Liver (tissue), 3 donors: ENCODE measurements around the gene EVA1B.

Experiments
- EGR1 ChIP-seq, 2 donors: IDR thresholded peaks; 2 replicates each; pipeline ENCODE4 v1.6.1; 2016 to 2018; ENCODE audit warnings: antibody characterized with exemption in 2 of 2, low read depth in 2 of 2
- FOXA1 ChIP-seq: IDR thresholded peaks from 2 replicates; pipeline ENCODE4 v1.6.1; 2016; ENCODE audit warnings: antibody characterized with exemption
- GABPA ChIP-seq, 2 donors: IDR thresholded peaks in 1 of 2; conservative IDR thresholded peaks in 1 of 2; 2 replicates each; pipeline ENCODE4 v1.6.1; 2016; ENCODE audit warnings: antibody characterized with exemption in 2 of 2, mild to moderate bottlenecking in 1 of 2, moderate library complexity in 1 of 2
- JUND ChIP-seq, 2 donors: IDR thresholded peaks; 2 replicates each; pipeline ENCODE4 v1.6.1; 2016; ENCODE audit warnings: antibody characterized with exemption in 2 of 2
- NR2F2 ChIP-seq: IDR thresholded peaks from 2 replicates; pipeline ENCODE4 v1.6.1; 2016; ENCODE audit warnings: antibody characterized with exemption
- RAD21 ChIP-seq, 2 donors: IDR thresholded peaks; 2 replicates each; pipeline ENCODE4 v1.6.1; 2016; ENCODE audit warnings: antibody characterized with exemption in 2 of 2, mild to moderate bottlenecking in 2 of 2
- RXRA ChIP-seq, 2 donors: IDR thresholded peaks; 2 replicates each; pipeline ENCODE4 v1.6.1; 2017 to 2018; ENCODE audit warnings: antibody characterized with exemption in 2 of 2, mild to moderate bottlenecking in 1 of 2
- SP1 ChIP-seq: IDR thresholded peaks from 2 replicates; pipeline ENCODE4 v1.6.1; 2018; ENCODE audit warnings: antibody characterized with exemption, mild to moderate bottlenecking
- TAF1 ChIP-seq: conservative IDR thresholded peaks from 2 replicates; pipeline ENCODE4 v1.6.1; 2016; ENCODE audit warnings: antibody characterized with exemption, mild to moderate bottlenecking
- YY1 ChIP-seq: IDR thresholded peaks from 2 replicates; pipeline ENCODE4 v1.6.1; 2016; ENCODE audit warnings: antibody characterized with exemption, mild to moderate bottlenecking
- TF ChIP-seq, protein P1 (sequence below): fragments of 150-350 bp; IDR thresholded peaks from 2 replicates; pipeline ENCODE4 v1.5.1; 2017; ENCODE audit warnings: improper control_type of control experiment, low read depth, low read length; ENCODE audit not compliant: missing input control
- TF ChIP-seq, protein P2 (sequence below): IDR thresholded peaks from 2 replicates; pipeline ENCODE4 v1.6.1; 2016; ENCODE audit warnings: antibody characterized with exemption
- TF ChIP-seq, protein P3 (sequence below): IDR thresholded peaks from 2 replicates; pipeline ENCODE4 v1.6.1; 2016; ENCODE audit warnings: antibody characterized with exemption, mild to moderate bottlenecking
- TF ChIP-seq, protein P4 (sequence below): IDR thresholded peaks from 2 replicates; pipeline ENCODE4 v1.6.1; 2016; ENCODE audit warnings: antibody characterized with exemption
- donor health status: healthy.
- donor health status: healthy.

DNA sequence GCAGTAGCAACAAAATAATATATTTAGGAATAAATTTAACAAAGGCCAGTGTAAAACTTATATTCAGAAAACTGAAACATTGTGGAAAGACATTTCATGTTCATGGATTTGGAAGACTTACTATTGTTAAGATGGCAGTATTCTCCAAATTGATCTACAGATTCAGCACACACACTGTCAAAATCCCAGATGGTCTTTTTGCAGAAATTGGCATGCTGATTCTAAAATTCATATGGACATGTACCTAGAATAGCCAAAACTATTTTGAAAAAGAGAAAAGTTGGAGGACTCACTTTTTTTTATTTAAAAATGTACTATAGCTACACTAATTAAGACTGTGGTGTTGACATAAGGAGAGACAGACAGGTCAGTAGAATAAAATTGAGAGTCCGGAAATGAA is 49.2 kb downstream of the EVA1B start:
- TF ChIP-seq, protein P1, sequence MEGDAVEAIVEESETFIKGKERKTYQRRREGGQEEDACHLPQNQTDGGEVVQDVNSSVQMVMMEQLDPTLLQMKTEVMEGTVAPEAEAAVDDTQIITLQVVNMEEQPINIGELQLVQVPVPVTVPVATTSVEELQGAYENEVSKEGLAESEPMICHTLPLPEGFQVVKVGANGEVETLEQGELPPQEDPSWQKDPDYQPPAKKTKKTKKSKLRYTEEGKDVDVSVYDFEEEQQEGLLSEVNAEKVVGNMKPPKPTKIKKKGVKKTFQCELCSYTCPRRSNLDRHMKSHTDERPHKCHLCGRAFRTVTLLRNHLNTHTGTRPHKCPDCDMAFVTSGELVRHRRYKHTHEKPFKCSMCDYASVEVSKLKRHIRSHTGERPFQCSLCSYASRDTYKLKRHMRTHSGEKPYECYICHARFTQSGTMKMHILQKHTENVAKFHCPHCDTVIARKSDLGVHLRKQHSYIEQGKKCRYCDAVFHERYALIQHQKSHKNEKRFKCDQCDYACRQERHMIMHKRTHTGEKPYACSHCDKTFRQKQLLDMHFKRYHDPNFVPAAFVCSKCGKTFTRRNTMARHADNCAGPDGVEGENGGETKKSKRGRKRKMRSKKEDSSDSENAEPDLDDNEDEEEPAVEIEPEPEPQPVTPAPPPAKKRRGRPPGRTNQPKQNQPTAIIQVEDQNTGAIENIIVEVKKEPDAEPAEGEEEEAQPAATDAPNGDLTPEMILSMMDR = no peak
- TF ChIP-seq SP1 (no peak), FOXA1 (no peak), EGR1 (IDR thresholded peaks at IDR 0.05; ENCODE audit: low read depth in 2 of 2) (no peak), NR2F2 (no peak), JUND (IDR thresholded peaks at IDR 0.05) (no peak), RAD21 (IDR thresholded peaks at IDR 0.05) (no peak), TAF1 (no peak), RXRA (IDR thresholded peaks at IDR 0.05) (no peak), GABPA (IDR thresholded peaks at IDR 0.05 in 1 of 2, conservative IDR thresholded peaks at IDR 0.05 in 1 of 2) (no peak), YY1 (no peak)
- TF ChIP-seq, protein P2, sequence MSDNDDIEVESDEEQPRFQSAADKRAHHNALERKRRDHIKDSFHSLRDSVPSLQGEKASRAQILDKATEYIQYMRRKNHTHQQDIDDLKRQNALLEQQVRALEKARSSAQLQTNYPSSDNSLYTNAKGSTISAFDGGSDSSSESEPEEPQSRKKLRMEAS = no peak
- TF ChIP-seq, protein P3, sequence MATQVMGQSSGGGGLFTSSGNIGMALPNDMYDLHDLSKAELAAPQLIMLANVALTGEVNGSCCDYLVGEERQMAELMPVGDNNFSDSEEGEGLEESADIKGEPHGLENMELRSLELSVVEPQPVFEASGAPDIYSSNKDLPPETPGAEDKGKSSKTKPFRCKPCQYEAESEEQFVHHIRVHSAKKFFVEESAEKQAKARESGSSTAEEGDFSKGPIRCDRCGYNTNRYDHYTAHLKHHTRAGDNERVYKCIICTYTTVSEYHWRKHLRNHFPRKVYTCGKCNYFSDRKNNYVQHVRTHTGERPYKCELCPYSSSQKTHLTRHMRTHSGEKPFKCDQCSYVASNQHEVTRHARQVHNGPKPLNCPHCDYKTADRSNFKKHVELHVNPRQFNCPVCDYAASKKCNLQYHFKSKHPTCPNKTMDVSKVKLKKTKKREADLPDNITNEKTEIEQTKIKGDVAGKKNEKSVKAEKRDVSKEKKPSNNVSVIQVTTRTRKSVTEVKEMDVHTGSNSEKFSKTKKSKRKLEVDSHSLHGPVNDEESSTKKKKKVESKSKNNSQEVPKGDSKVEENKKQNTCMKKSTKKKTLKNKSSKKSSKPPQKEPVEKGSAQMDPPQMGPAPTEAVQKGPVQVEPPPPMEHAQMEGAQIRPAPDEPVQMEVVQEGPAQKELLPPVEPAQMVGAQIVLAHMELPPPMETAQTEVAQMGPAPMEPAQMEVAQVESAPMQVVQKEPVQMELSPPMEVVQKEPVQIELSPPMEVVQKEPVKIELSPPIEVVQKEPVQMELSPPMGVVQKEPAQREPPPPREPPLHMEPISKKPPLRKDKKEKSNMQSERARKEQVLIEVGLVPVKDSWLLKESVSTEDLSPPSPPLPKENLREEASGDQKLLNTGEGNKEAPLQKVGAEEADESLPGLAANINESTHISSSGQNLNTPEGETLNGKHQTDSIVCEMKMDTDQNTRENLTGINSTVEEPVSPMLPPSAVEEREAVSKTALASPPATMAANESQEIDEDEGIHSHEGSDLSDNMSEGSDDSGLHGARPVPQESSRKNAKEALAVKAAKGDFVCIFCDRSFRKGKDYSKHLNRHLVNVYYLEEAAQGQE = no peak
- TF ChIP-seq, protein P4, sequence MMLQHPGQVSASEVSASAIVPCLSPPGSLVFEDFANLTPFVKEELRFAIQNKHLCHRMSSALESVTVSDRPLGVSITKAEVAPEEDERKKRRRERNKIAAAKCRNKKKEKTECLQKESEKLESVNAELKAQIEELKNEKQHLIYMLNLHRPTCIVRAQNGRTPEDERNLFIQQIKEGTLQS = no peak
